Pulmonary artery endothelial cell (primary cell): ENCODE measurements around the gene MON2. TPM values are rescaled to one million over a fixed set of nuclear protein-coding genes. Genes with fewer than 3 reads are reported as not detected.
"Not testable (repeated sequence)": the region's sequence is repeated elsewhere in the genome, so short reads cannot be mapped to it uniquely, and the experiment has no call there.

Source experiments
- DNase-seq: peaks from one replicate; pipeline ENCODE4 v3.0.0-alpha.2; 2011; ENCODE audit warnings: low read depth, low spot score
- total RNA-seq: library from RNA; depleted of rRNA; stranded (reverse); fragments of >200 nt; gene quantifications from 2 replicates; pipeline ENCODE4 v1.2.3, GENCODE V29; 2014

MON2 gene
- total RNA-seq, 1 donor from 2014 or later = 23.7 TPM

DNA sequence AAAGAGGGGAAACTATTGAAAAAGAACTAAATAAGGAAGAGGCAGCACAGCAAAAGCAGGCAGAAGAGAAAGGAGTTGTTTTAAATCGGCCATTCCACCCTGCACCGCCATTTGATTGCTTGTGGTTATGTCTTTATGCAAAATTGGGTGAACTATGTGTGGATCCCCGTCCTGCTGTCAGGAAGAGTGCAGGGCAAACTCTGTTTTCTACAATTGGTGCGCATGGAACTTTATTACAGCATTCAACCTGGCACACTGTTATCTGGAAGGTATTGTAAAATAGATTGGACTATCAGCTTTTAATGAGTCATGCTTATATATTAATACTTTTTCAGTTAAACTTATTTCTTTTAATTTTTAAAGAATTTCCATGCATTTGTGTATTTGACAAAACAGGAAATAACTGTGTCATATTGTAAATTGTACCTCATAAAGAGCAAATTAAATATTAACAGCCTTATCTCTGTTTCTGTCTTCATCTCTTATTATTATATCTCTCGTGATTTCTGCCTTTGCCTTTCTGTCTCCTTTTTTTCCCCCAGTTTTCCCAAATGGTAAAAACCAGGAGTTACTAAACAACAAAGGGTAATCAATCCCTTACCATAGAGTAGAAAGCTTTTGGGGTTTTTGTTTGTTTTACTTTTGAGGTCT is 86.4 kb downstream of the MON2 start:
- no peak for DNase-seq

GRCh38 chr12:62559366-62559765 is 92.7 kb downstream of the MON2 start:
- DNase-seq = not testable (repeated sequence)

GRCh38 chr12:62562846-62563245 is 96.2 kb downstream of the MON2 start:
- DNase-seq = no peak

DNA sequence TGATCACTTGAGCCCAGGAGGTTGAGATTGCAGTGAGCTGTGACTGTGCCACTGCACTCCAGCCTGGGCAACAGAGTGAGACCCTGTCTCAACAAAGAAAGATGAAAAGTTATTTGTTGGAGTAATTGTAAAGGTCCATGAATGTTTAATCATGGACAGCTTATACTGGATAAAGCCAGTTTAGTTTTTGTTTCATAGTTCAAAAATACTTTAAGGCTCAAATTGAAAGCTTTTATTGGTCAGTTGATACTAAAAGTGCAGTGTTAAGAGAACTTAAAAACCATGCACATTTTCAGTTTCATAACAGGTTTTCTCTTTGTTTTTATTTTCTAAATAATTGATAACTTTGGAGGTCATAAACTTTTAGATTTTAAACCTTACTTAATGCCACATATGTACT is 108.4 kb downstream of the MON2 start:
- DNase-seq = no peak

GRCh38 chr12:62576503-62576902 is 109.9 kb downstream of the MON2 start:
- DNase-seq = no peak

GRCh38 chr12:62578726-62579125 is 112.1 kb downstream of the MON2 start:
- no peak for DNase-seq

- DNase-seq = no peak
Measured at GRCh38 chr12:62581288-62582064, 114.8 kb downstream of the MON2 start.

DNA sequence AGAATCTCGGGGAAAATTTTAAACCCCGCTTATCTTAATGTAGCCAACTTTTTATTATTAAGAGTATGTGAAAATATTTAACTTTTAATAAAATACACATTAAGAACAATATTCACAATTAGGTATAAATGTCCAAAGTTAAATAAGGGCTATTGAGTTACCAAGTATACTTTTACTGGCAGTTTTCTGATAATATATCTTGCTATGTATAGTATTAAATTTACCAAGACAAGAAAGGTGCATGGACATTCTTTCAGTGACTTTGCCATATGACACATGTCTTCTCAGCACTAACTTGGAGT is 115.4 kb downstream of the MON2 start:
- no peak for DNase-seq

GRCh38 chr12:62584619-62585018 is 118.0 kb downstream of the MON2 start:
- DNase-seq = no peak

DNA sequence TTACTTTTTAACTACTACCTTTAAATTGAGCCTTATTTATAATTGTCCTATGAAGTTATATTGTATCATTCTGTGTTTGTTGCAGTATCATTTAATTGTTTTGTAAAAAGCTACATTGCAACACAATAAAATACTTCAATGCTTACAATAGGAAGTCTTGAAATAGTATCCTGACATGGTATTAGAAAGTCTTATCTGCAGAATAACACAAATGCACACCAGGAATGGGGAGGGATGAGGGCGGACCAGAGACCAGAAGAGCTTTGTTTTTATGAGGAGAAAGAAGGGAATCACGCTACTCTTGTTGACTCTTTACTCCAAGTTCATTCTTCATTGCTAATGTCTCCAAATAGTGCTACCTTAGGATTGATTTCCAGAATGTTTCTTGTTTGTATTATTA is 120.2 kb downstream of the MON2 start:
- no peak for DNase-seq

DNA sequence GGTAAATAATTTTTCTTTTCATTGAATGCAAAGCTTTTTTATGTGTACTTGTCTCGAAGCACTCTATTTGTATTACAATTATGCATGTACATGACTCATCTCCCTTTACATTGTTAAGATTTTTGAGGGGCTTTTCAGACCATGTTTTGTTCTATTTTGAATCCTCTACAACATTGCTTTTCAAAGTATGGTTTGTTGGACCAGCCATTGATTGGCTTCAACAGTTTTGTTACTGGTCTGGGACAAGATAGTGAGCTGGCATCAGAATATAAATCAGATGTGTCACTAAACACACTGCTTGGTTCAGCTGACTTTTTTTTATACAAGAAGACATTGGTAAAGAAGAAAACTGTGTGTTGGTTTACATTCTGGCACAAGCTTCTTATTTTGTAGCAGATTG is 122.3 kb downstream of the MON2 start:
- DNase-seq = no peak

DNA sequence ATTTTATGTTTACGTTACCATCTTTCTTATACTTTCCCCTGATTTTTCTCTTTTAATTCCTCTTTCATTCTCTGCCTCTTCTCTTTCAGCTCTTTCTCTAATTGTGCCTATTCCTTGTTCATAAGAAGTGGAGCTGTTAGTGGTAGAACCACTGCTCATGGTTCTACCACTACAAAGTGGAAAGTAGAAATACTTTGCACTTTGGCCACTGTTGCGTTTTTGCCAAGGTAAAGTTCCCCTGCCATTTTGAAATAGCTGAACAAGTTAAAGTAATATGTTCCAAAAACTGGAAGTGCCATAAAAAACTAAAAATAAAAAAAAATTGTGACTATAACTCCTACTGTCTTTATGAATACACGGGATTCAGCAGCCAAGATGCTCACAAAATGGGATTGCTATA is 130.6 kb downstream of the MON2 start:
- no peak for DNase-seq

DNA sequence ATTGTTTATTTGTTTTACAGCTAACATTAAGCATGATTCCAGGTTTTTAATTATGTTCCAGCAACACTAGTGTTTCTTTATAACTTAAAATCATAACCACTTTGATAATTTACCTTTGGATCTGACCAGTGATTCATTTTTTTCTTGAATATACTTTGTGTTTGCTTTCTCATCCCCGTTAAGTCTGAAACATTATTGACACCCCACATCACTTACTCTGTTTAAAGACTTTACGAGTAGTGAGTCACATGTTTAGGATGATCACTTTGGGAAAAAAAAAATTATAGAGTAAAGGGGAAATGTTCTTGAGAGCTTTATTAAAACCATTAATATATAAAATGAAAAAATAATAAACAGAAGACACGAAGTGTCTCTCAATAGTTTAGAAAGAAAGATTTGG is 132.2 kb downstream of the MON2 start:
- no peak for DNase-seq

- DNase-seq = no peak
Measured at GRCh38 chr12:62599854-62600437, 133.3 kb downstream of the MON2 start.

DNA sequence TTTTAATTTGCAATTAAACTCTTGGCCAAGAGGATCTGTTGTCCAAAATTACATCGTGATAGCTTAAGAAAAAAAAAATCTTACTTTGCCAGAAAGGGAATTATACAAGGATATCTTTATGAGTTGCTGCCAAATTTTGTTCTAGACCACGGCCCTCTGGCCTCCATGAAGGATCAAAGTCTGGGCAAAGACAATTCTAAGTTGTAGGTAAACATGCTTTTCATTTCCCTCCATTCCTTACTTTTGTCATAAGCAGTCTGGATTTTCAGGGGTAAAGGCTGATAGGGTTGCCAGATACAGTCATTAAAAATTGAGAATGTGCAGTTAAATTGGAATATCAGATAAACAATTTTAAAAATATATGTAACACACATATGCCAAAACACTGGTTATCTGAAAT is 135.1 kb downstream of the MON2 start:
- DNase-seq = no peak

- DNase-seq = peak; percentile 69
Measured at GRCh38 chr12:62602255-62603060, 135.8 kb downstream of the MON2 start.

GRCh38 chr12:62603061-62603810 is 136.6 kb downstream of the MON2 start:
- DNase-seq = peak; percentile 82

- DNase-seq = no peak
Measured at GRCh38 chr12:62603811-62604098, 137.1 kb downstream of the MON2 start.

GRCh38 chr12:62604373-62604772 is 137.7 kb downstream of the MON2 start:
- DNase-seq = no peak

GRCh38 chr12:62604871-62605270 is 138.2 kb downstream of the MON2 start:
- no peak for DNase-seq

GRCh38 chr12:62605981-62606380 is 139.4 kb downstream of the MON2 start:
- no peak for DNase-seq

- DNase-seq = no peak
Measured at GRCh38 chr12:62606654-62607053, 140.0 kb downstream of the MON2 start.
